ENCODE data around the gene FMO2.
A peak's percentile ranks its signal among the peaks of the same experiment; 100 is the strongest.

Gene FMO2

DNA sequence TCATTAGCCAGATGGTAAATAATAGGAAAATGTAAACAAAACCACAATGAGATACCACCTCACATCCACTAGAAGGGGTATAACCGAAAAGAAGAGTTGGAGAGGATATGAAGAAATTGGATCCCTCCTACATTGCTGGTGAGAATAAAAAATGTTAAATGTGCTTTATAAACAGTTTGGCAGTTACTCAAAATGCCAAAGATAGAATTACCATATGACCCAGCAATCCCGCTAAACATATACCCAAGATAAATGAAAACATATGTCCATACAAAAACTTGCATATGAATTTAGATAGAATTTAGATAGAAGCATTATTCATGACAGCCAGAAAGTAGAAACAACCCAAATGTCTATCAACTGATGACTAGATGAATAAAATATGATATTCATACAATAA, 4.4 kb upstream of the FMO2 start:
- no peak for DNase-seq (ENCODE audit: low read depth)
- TF ChIP-seq, protein P1, sequence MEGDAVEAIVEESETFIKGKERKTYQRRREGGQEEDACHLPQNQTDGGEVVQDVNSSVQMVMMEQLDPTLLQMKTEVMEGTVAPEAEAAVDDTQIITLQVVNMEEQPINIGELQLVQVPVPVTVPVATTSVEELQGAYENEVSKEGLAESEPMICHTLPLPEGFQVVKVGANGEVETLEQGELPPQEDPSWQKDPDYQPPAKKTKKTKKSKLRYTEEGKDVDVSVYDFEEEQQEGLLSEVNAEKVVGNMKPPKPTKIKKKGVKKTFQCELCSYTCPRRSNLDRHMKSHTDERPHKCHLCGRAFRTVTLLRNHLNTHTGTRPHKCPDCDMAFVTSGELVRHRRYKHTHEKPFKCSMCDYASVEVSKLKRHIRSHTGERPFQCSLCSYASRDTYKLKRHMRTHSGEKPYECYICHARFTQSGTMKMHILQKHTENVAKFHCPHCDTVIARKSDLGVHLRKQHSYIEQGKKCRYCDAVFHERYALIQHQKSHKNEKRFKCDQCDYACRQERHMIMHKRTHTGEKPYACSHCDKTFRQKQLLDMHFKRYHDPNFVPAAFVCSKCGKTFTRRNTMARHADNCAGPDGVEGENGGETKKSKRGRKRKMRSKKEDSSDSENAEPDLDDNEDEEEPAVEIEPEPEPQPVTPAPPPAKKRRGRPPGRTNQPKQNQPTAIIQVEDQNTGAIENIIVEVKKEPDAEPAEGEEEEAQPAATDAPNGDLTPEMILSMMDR (IDR thresholded peaks at IDR 0.05; ENCODE audit: control insufficient read depth, insufficient read depth, low read depth, low read length, missing control alignments), result no peak
- H3K4me3 ChIP-seq (ENCODE audit: control insufficient read depth, low read depth, low read length), result no peak overlapping the region

DNA sequence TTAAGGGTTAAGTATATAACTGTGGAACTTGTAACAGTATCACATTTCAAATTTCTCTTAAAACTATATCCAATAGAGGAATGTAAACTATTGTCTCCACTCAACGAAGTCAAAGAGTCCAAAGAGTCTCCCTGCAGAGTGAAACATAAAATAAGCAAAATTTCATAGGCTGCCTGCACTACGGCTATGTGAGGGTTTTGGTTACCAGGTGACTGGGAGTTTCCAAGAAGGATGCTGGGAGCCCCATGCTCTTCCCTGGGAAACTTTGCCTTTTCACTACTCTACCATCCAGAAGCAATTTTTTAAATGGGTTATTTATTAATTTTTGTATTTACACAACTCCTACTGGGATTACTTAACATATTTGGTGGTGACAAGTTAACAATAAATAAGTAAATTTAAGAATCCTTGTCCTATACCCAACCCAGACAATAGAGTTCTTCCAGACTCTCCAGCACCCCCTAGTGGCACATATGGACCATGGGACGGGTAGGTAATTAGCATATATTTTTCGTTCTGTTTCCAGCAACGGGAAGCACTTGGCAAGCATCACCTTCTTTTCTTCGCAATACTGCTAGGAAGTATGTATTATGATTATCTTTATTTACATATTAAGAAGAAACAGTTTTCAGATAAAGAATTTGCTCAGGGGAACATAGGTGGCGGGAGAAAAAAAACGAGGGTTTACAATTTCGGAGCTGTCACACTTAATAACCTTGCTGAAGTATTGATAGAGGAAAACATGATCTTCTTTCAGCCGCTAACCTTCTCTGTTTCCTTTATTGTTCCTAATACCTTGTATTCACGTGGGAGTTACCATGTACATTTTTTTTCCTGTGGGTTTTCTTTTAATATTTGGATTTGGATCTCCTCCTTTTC, 3.5 kb downstream of the FMO2 start:
- H3K4me3 ChIP-seq (ENCODE audit: control insufficient read depth, low read depth, low read length), result no peak overlapping the region
- peak; percentile 8 for DNase-seq (ENCODE audit: low read depth)
- TF ChIP-seq, protein P1 (IDR thresholded peaks at IDR 0.05; ENCODE audit: control insufficient read depth, insufficient read depth, low read depth, low read length, missing control alignments), result peak; percentile 79

DNA sequence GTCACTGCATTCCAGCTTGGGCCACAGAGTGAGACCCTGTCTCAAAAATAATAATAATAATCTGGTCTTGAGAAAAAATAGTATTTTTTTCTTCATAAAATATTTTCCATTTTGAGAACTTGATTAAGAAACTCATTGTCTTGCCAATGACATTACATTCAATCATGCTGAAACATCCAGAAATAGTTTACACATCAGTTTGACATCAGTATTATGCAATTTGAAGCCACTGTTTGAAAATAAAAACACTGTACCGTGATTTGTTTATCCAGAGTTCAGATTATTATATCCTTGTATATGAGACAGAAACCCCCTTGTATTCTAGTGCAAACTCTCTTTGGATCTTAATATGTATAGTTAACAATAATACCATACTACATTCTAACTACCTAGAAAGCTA, 6.9 kb downstream of the FMO2 start:
- TF ChIP-seq, protein P1 (IDR thresholded peaks at IDR 0.05; ENCODE audit: control insufficient read depth, insufficient read depth, low read depth, low read length, missing control alignments), result no peak
- DNase-seq (ENCODE audit: low read depth), result no peak
- no peak overlapping the region for H3K4me3 ChIP-seq (ENCODE audit: control insufficient read depth, low read depth, low read length)

DNA sequence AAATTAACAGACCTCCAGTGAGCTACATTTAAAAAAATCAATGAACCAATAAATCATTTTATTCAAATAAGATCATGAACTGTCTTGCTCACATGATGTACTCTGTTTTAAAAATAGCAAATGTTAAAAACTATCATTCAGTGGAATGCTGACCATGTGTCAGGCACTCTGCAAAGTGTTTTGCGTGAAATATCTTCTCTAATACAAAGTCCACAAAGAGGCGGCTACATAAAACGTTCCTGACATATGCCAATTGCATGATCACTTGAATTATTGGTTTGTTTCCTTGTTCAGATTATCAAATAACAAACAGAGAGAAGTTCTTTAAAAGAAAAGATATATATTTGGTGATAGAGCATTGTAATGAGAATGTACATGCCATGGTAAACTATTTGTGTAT, 10.7 kb downstream of the FMO2 start:
- DNase-seq (ENCODE audit: low read depth), result no peak
- TF ChIP-seq, protein P1 (IDR thresholded peaks at IDR 0.05; ENCODE audit: control insufficient read depth, insufficient read depth, low read depth, low read length, missing control alignments), result no peak

DNA sequence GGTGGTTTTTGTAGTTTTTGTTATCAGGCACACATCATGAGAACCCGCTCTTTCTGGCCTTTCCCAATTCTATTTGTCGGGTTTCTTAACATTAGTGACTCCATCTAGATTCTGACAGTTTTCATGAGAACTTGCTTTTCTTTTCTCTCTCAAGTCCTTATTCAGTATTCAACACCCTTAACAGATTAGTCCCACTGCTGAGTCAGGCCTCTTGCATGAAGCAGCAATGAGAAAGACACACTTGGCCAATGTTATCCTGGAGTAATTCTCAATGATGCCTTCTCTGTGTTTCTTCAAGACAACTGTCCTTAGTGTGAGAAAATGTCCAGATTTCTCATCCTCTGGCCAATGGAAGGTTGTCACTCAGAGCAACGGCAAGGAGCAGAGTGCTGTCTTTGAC, 11.3 kb downstream of the FMO2 start:
- DNase-seq (ENCODE audit: low read depth), result no peak
- TF ChIP-seq, protein P1 (IDR thresholded peaks at IDR 0.05; ENCODE audit: control insufficient read depth, insufficient read depth, low read depth, low read length, missing control alignments), result no peak
- H3K4me3 ChIP-seq (ENCODE audit: control insufficient read depth, low read depth, low read length), result no peak overlapping the region

More for the DNA sequence above, 10.7 kb downstream of the FMO2 start:
- H3K4me3 ChIP-seq (ENCODE audit: control insufficient read depth, low read depth, low read length), result no peak overlapping the region

DNA sequence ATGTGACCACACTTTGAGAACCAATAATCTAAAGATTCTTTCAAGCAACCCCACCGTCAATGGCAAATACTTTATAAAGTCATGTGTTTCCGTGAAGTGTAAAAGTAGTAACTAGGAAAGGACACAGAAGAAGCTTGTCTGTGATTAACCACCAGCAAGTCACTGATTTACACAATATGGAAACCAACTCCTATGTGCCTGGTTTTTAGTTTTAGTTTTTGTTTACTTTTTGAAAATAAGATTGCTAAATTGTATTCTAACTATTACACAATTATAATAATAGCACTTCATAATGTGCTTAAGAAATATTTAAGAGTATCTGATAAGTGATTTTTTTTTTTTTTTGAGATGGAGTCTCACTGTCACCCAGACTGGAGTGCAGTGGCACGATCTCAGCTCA, 13.0 kb downstream of the FMO2 start:
- no peak overlapping the region for H3K4me3 ChIP-seq (ENCODE audit: control insufficient read depth, low read depth, low read length)
- no peak for DNase-seq (ENCODE audit: low read depth)
- TF ChIP-seq, protein P1 (IDR thresholded peaks at IDR 0.05; ENCODE audit: control insufficient read depth, insufficient read depth, low read depth, low read length, missing control alignments), result no peak

Data from AG09309 (cell line).